Mucosa of stomach (tissue), 1 donor: ENCODE data around the gene RPL22L1.

Source experiments
- H3K27me3 ChIP-seq: one replicate; pipeline ENCODE4 v1.7.0; 2013; ENCODE audit warnings: mild to moderate bottlenecking, low read length; ENCODE audit not compliant: control insufficient read depth, insufficient read depth
- H3K36me3 ChIP-seq: one replicate; pipeline ENCODE4 v1.7.0; 2013; ENCODE audit warnings: low read length; ENCODE audit not compliant: control insufficient read depth, insufficient read depth
- H3K4me1 ChIP-seq: one replicate; pipeline ENCODE4 v1.7.0; 2013; ENCODE audit warnings: mild to moderate bottlenecking, low read length; ENCODE audit not compliant: control insufficient read depth, insufficient read depth
- H3K4me3 ChIP-seq: one replicate; pipeline ENCODE4 v1.7.0; 2013; ENCODE audit warnings: low read length
- H3K9ac ChIP-seq: one replicate; pipeline ENCODE4 v1.7.0; 2013; ENCODE audit warnings: mild to moderate bottlenecking, low read length, moderate library complexity
- H3K9me3 ChIP-seq: one replicate; pipeline ENCODE4 v1.7.0; 2013; ENCODE audit warnings: mild to moderate bottlenecking, low read length, moderate library complexity; ENCODE audit not compliant: control insufficient read depth
- donor health status: Pancreatic carcinoma.

Gene RPL22L1

DNA sequence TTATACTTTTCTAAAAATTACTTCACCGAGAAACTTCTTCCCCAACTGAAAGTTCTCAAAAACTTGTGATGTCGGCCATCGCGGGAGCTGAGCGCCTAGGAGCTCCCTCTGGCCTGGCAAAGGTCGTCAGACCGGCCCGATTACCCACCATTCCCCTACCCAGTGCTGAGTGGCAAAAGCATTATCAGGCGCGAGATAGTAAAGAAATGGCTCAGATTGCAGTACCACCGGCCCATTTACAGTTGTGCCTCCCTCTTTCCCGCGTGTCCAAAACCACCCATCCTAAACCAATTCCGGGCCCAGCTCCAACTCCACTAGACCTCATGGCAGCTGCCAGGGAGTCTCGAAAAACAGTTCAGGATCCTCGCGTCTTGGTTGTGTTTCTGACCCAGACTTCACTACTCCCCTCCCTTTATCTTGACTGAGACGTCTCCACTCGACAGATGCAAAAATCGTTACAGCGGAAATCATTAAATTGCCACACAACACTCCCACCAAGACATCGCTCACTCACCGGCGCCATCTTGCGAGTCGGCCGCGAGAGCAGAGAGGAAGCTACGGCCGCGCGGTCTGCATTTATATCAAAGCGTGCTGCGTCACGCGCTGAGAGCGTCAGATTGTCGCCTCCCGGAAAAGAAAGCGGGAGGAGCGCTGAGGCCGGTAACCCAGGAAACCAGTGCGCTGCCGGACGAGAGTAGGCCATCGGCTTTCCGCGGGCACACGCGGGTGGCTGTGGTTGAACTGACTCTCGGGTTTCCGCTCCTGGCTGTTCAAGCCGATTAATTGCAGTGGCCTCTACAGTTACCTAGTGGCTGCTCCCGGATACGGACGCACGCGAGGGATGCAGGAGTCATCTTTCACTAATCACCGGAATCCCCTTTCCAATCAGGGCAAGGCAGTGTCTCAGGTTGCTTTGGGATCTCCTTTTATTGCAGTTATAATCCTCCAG, at the start of gene RPL22L1:
RPL22L1 (minus strand) TSS at position 551 of the 949 bp plus-strand sequence; CDS start at position 523, 28 bp downstream.
- Histone ChIP-seq H3K9me3 (no peaks in the 10 kb centered on the region), H3K4me1 (peaks cover 5% of the 10 kb centered on the region), H3K4me3 (peak within 1 kb of the TSS; percentile 93), H3K36me3 (no peaks in the 10 kb centered on the region), H3K27me3 (no peaks in the 10 kb centered on the region), H3K9ac (peak within 1 kb of the TSS; percentile 95)

DNA sequence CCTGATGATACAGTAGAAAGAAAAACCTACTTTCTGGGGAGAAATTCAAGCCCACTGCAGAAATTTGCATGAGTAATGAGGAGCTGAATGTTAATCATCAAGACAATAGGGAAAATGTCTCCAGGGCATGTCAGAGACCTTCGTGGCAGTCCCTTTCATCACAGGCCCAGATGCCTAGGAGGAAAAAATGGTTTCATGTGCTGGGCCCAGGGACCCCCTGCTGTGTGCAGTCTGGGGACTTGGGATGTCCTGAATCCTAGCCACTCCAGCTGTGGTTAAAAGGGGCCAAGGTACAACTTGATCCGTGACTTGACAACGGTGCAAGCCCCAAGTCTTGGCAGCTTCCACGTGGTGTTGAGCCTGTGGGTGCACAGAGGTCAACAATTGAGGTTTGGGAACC, 48.7 kb upstream of the RPL22L1 start:
- H3K9me3 ChIP-seq = peaks cover 5% of the 10 kb centered on the region
- no peaks in the 10 kb centered on the region for H3K36me3 ChIP-seq
- H3K27me3 ChIP-seq = no peaks in the 10 kb centered on the region
- no peak overlapping the region for H3K9ac ChIP-seq
- H3K4me3 ChIP-seq = no peak overlapping the region
- H3K4me1 ChIP-seq = no peaks in the 10 kb centered on the region

DNA sequence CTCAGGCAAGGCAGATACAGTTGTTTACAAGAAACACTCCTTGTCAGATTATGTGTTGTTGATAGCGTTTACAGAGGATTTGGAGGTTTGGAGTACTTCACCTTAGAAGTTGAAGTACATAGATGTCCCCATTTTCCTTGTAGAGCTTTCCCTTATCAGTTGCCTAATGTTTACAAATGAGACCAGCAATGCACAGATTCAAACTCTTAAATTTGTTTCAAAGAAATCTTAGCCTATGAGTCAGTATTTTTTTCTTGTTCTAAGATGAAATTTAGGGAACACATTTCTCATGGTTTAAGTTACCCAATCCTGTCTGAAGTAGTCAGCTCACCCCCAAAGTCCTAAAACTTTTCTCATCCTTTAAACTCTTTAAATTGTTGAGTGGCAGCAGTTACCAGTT, 44.7 kb upstream of the RPL22L1 start:
- Histone ChIP-seq H3K9me3 (peaks cover 5% of the 10 kb centered on the region), H3K27me3 (no peaks in the 10 kb centered on the region), H3K4me1 (no peaks in the 10 kb centered on the region), H3K9ac (no peak overlapping the region), H3K36me3 (no peaks in the 10 kb centered on the region), H3K4me3 (no peak overlapping the region)

DNA sequence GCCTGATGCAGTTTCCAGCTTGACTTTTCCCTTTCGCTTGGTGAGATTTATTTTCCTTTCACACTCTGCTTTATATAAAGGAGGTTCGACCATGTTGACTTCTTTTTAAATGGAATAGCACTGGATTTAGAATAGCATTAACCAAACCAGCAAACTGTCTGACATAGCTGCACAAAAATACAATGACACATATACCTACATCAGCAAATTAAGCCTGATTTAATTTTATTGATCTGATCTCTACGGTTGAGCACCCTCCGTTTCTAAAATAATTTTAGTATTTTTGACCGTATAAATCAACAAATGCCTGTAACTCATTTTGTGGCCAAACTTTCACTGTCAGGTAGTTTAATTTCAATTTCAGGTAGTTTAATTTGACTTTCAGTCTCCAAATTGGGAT, 44.2 kb upstream of the RPL22L1 start:
- H3K9me3 ChIP-seq = peaks cover 5% of the 10 kb centered on the region
- no peak overlapping the region for H3K4me3 ChIP-seq
- no peaks in the 10 kb centered on the region for H3K36me3 ChIP-seq
- H3K4me1 ChIP-seq = no peaks in the 10 kb centered on the region
- H3K9ac ChIP-seq = no peak overlapping the region
- H3K27me3 ChIP-seq = no peaks in the 10 kb centered on the region

DNA sequence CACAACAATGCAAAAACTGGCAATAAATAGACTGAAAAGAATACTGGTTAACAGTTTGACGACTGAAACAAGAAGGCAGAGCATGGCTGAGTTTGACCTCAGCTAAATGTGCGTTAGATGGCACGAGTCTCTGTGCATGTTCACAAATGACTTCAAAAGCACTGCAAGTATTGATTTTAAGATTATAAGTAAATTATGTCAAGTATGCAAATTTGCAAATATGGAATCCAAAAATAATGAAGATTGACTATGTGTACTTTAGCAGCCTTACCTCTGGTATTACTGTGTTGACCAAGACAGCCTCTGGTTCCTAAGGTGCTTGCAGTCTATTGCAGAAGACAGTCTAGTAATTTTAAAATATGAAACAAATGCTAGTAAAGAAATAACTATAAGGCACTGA, 41.1 kb upstream of the RPL22L1 start:
- Histone ChIP-seq H3K4me3 (no peak overlapping the region), H3K36me3 (no peaks in the 10 kb centered on the region), H3K4me1 (peaks cover 7% of the 10 kb centered on the region), H3K9me3 (no peaks in the 10 kb centered on the region), H3K27me3 (no peaks in the 10 kb centered on the region), H3K9ac (no peak overlapping the region)

DNA sequence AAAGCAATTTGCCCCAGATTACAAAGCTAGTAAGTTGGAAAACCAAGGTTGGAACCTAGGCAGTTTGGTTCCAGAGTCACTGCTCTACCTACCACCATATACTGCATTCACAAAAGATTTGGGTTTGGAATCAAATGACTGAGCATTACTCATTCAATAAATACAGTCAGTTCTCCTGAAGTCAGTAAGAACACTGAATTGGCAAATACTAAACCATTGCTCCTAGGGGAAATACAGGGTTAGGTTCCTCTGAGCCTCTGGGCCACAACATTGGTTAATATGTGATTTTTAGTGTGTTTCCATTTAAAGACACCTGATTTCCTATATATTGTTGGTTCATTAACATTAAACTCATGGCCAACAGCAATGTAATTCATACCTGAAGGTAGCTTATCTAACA, 40.5 kb upstream of the RPL22L1 start:
- no peaks in the 10 kb centered on the region for H3K27me3 ChIP-seq
- no peak overlapping the region for H3K9ac ChIP-seq
- no peaks in the 10 kb centered on the region for H3K9me3 ChIP-seq
- H3K4me1 ChIP-seq = peaks cover 7% of the 10 kb centered on the region
- H3K36me3 ChIP-seq = no peaks in the 10 kb centered on the region
- no peak overlapping the region for H3K4me3 ChIP-seq

DNA sequence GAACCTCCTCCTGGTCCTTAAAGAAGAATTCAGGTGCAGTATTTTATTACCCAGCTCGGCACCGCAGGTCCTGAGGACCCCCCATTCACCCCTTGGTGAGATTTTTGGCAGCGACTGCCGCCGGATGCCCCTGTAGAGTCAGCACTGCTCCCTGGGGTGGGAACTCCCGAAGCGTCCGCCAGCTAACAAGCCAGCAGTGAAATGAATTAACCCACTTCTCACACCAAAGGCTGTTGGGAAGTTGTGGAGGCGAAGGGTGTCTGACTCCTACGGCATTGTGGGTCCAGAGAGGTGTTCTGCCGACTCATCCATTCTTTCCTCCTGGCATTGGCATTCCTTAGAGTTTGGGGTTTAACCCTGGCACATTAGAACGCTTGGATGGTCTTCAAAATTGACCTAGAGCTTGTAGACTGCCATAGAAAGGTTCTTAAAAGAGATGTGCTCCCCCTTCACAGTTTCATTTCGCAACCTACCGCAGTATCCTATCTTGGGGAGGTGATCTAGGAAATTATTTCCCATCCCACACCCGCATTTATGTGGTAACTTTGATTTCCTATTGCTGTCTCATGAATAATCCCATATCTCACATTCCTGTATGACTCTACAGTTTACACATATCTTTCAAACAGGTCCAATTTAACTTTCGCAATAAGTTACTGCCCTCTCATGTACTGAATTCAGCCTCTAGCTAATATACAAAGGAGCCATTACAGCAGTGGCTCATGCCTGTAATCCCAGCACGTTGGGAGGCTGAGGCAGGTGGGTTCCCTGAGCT, 39.3 kb upstream of the RPL22L1 start:
- Histone ChIP-seq H3K9me3 (no peaks in the 10 kb centered on the region), H3K27me3 (no peaks in the 10 kb centered on the region), H3K36me3 (no peaks in the 10 kb centered on the region), H3K9ac (no peak overlapping the region), H3K4me3 (peak overlapping the region; percentile 11), H3K4me1 (peaks cover 7% of the 10 kb centered on the region)

DNA sequence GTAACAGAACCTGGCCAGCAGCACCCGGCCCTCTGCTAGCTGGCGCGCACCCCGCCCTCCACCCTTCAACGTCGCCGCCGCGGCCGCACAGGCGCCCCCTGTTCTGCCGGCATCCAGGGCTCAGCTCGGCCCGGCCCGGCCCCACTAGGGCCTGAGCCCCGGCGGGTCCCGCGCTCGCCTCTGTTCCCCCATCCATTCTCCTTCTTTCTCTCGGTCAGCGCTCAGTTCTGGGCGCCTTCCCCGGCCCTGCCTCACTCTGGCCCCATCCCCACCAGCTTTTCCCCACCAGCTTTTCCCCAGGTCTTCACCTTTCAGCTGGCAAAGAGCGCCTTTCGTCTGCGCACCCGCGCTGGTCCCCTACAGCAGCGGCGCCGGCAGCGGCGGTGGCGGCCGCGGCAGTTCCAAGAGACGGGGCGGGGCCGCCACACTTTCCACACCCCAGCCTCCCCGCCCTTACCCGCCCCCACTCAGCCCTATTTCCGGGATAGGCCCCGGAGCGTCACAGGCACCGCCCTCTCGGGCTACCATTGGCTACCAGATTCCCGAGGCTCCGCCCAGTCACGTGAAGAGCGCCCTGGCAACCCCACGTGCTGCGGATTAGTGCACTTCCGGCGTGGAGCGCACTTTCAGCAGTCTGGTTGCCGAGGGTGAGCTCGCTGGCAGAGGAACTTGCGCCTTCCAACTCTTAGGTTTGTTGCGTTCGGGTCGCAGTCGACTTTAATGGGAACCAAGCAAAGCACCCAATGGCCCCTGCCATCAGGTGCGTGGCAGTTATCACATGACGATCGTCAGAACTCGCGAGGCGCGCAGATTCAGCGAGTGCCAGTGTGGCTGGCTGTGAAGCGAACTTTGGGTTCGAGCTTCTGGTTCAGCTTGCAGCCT, 38.5 kb upstream of the RPL22L1 start, which contains the start of gene EIF5A2:
EIF5A2 (minus strand) TSS at position 403 of the 882 bp plus-strand sequence. CDS start 831 bp downstream, outside the sequence.
- Histone ChIP-seq H3K4me1 (peaks cover 7% of the 10 kb centered on the region), H3K9ac (peak within 1 kb of the TSS; percentile 56), H3K27me3 (no peaks in the 10 kb centered on the region), H3K9me3 (no peaks in the 10 kb centered on the region), H3K36me3 (no peaks in the 10 kb centered on the region), H3K4me3 (peak within 1 kb of the TSS; percentile 11)

DNA sequence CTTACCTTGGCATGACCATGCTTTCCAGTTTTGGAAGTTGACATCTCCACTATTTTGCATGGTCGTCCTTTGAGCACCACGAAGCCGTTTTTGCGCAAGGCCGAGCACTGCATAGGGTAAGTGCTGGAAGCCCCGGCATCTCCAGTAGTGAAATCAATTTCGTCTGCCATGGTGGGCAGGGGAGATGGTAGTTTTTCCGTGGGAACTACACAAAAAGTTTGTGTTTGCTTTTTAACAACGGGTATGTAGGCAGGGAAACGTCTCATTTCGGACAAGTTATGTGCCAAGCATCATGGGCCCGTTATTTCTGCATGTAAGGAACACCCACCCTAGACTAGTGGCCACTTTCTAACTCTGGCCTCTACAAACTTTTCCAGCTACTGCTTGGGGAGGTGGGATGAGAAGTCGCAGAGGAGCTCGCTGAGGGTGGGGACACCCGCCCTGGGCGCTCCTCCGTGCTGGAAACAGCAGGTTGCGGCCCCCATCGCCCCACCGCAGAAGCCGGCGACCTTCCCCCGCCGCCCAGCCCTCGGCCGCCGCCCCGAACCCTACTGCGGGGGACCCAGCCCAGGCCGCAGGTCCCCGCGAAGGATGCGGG, 37.7 kb upstream of the RPL22L1 start:
- peak overlapping the region; percentile 56 for H3K9ac ChIP-seq
- no peak overlapping the region for H3K4me3 ChIP-seq
- H3K9me3 ChIP-seq = no peaks in the 10 kb centered on the region
- H3K27me3 ChIP-seq = no peaks in the 10 kb centered on the region
- peaks cover 7% of the 10 kb centered on the region for H3K4me1 ChIP-seq
- H3K36me3 ChIP-seq = no peaks in the 10 kb centered on the region

DNA sequence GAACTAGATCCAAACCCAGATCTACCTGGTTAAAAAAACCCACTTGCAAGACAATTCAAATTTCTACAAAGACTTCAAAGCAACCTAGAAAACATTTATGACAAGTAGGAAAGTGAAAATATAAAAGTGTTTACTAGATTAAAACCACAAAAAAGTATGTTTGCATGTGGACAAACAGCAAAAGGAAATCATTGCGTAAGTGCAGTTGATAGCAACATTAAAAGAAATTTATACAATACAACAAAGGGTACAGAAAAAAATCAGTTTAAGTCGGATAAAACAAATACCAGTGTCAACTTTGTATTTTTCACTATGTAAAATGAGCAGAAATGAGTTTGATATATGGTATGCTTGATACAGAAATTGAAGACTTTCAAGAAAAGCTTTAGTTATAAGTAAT, 35.9 kb upstream of the RPL22L1 start:
- no peaks in the 10 kb centered on the region for H3K27me3 ChIP-seq
- no peaks in the 10 kb centered on the region for H3K36me3 ChIP-seq
- no peak overlapping the region for H3K4me3 ChIP-seq
- H3K9me3 ChIP-seq = no peaks in the 10 kb centered on the region
- H3K9ac ChIP-seq = no peak overlapping the region
- peaks cover 7% of the 10 kb centered on the region for H3K4me1 ChIP-seq

DNA sequence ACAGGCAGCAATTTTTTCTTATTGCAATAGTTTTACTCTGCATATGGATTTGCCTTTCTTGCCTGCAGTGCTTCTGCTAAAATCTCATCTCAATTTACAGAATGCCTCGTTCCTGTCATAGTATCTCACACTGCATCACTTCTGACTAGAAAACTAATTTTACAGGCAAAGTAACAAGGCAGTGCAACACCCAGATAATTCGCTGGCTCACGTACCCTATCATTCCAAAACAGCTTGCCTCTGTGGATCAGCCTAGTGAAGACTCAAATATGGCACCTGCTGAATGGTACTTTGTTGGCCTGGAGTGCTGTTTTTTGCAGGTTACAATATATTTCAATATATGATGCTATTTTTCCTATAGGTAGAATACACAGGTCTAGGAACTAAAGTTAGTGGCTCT, 33.1 kb upstream of the RPL22L1 start:
- H3K9me3 ChIP-seq = no peaks in the 10 kb centered on the region

More for the DNA sequence above, 33.1 kb upstream of the RPL22L1 start:
- Histone ChIP-seq H3K4me3 (no peak overlapping the region), H3K9ac (no peak overlapping the region), H3K36me3 (no peaks in the 10 kb centered on the region), H3K4me1 (peaks cover 7% of the 10 kb centered on the region), H3K27me3 (no peaks in the 10 kb centered on the region)
